BLaER1 treated with 17β-estradiol and CSF1 and Interleukin-3, amounts not matched to agents 10 nM and 100 nM (cell line): Measurements from ENCODE around the gene C11orf42.
A peak's percentile ranks its signal among the peaks of the same experiment; 100 is the strongest.

Experiments used
- H3K27ac ChIP-seq, 11 experiments: shearing (Covaris generic); formaldehyde crosslinking; 2 replicates each; pipeline ENCODE4 v1.8.1; 2022
- H3K27me3 ChIP-seq, 11 experiments: shearing (Covaris generic); formaldehyde crosslinking; 2 replicates each; pipeline ENCODE4 v1.8.1; 2022
- H3K36me3 ChIP-seq, 11 experiments: shearing (Covaris generic); formaldehyde crosslinking; 2 replicates each; pipeline ENCODE4 v1.8.1; 2022
- H3K4me1 ChIP-seq, 10 experiments: shearing (Covaris generic); formaldehyde crosslinking; 2 replicates each; pipeline ENCODE4 v1.8.1; 2022
- H3K4me2 ChIP-seq, 11 experiments: shearing (Covaris generic); formaldehyde crosslinking; 2 replicates each; pipeline ENCODE4 v1.8.1; 2022
- H3K4me3 ChIP-seq, 10 experiments: shearing (Covaris generic); formaldehyde crosslinking; 2 replicates each; pipeline ENCODE4 v1.8.1; 2022
- H3K9ac ChIP-seq, 11 experiments: shearing (Covaris generic); formaldehyde crosslinking; 2 replicates each; pipeline ENCODE4 v1.8.1; 2022
- H3K9me3 ChIP-seq, 11 experiments: shearing (Covaris generic); formaldehyde crosslinking; replicated peaks in 1 of 11; 2 replicates each; pipeline ENCODE4 v1.8.1; 2022
- H4K20me1 ChIP-seq, 11 experiments: shearing (Covaris generic); formaldehyde crosslinking; 2 replicates each; pipeline ENCODE4 v1.8.1; 2022
- Cebpa-rat ChIP-seq, 11 experiments: shearing (Covaris generic); IDR thresholded peaks; 2 replicates each; pipeline ENCODE4 v1.8.1; 2022

The C11orf42 gene

DNA sequence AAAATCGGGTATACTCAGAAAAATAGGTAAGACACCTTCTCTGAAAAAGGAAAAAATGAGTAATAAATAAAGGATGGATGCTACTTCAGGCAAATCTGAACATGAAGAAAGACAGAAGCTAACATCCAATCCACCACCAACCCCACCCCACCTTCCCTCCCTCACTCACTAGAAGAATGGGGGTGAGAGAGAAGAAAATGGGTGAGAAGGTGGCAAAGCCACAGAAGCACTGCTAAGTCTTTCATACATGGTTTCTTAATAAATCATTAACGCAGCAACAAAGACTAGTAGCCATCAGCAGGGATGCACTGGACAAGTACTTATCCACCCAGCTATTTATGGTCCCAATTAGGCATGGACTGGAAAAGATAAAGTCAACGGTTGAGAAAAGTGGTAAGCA is 23.2 kb downstream of the C11orf42 start:
- Histone ChIP-seq H3K9ac (no peak overlapping the region), H3K9me3 (no peaks in the 10 kb centered on the region), H3K4me3 (no peak overlapping the region), H3K27me3 (no peaks in the 10 kb centered on the region), H3K27ac (no peak overlapping the region), H4K20me1 (peaks cover 0 to 74% (median 17%) of the 10 kb centered on the region in 11 experiments; a peak in 10 of 22 replicates), H3K36me3 (peaks cover 10 to 29% (median 18%) of the 10 kb centered on the region in 11 experiments), H3K4me1 (peaks cover 14 to 46% (median 15%) of the 10 kb centered on the region in 10 experiments), H3K4me2 (no peak overlapping the region)
- no peak for TF ChIP-seq Cebpa-rat (IDR thresholded peaks at IDR 0.05)

DNA sequence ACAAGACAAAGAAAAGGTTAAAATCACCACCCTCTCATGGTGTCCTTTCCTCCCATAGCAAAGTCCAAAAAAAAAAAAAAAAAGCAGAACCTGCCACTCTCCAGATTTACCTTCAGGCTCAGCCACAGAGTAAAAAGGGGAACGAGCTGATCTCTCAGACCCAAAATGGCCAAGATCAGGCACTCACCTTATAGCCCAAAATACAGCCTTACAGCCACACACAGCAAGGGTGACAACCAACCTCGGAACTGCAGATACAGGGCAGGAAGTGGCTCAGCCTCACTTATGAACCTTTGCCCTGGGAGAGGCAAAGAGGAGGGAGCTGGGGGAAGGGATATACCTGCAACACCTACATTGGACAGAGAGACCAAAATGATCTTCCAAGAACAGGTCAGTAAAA is 24.6 kb downstream of the C11orf42 start:
- Histone ChIP-seq H3K9ac (no peak overlapping the region), H3K27ac (no peak overlapping the region), H3K9me3 (no peaks in the 10 kb centered on the region), H3K4me1 (peaks cover 20 to 49% (median 21%) of the 10 kb centered on the region in 10 experiments), H4K20me1 (peaks cover 0 to 68% (median 14%) of the 10 kb centered on the region in 11 experiments; a peak in 8 of 22 replicates), H3K4me3 (no peak overlapping the region), H3K4me2 (peak overlapping the region in 2 of 11 experiments; percentile 6 to 39; a peak in 3 of 22 replicates), H3K36me3 (peaks cover 0 to 18% (median 5%) of the 10 kb centered on the region in 11 experiments; a peak in 4 of 22 replicates), H3K27me3 (no peaks in the 10 kb centered on the region)
- TF ChIP-seq Cebpa-rat (IDR thresholded peaks at IDR 0.05) = no peak

DNA sequence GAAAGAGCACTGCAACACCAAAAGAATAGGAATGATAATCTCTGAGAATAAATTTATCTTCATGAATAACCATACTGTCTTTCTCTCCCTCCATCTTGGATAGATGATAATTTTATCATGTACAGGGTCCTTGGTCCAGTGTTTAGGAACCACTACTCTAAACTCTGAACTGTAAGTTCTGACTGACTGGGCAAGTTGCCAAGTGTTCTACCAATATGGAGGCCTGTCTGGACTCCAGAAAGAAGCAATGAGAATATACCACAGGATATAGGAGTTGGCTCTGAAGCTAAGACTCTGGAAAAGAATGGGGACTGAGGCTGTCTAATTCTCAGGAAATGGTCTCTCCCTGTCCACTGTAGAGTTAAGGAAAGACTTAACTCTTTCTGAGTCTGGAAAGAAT is 27.5 kb downstream of the C11orf42 start:
- H3K4me3 ChIP-seq = peak overlapping the region in 3 of 10 experiments; percentile 79 to 96 (median 88); a peak in 4 of 20 replicates
- peaks cover 0 to 38% (median 7%) of the 10 kb centered on the region in 11 experiments; a peak in 6 of 22 replicates for H4K20me1 ChIP-seq
- H3K27ac ChIP-seq = no peak overlapping the region
- H3K36me3 ChIP-seq = peaks cover 0 to 18% (median 4%) of the 10 kb centered on the region in 11 experiments; a peak in 4 of 22 replicates
- peak overlapping the region; percentile 87 to 99 (median 96) for H3K4me2 ChIP-seq
- no peak overlapping the region for H3K9ac ChIP-seq
- no peaks in the 10 kb centered on the region for H3K9me3 ChIP-seq
- H3K4me1 ChIP-seq = peaks cover 14 to 52% (median 19%) of the 10 kb centered on the region in 10 experiments
- no peaks in the 10 kb centered on the region for H3K27me3 ChIP-seq
- TF ChIP-seq Cebpa-rat (IDR thresholded peaks at IDR 0.05) = no peak

DNA sequence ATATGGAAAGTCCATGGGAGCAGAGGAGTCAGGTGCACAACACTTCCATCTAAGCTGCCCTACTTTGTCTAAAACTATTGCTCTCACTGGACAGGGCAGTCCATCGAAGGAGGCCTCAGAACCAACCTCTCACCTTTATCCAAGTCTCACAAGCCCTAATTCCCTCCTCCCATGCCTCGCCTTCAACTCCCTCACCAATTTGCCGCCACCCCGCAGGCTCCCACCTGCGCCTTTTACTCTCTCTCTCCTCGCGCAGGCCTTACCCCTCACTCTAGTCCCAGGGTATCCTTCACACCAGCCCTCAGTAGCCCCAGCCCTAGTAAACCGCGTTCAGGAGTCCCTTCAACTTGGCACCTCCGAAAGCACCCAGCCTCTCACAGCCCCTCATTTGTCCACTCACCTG is 28.6 kb downstream of the C11orf42 start:
- no peak for TF ChIP-seq Cebpa-rat (IDR thresholded peaks at IDR 0.05)
- peak overlapping the region; percentile 44 to 81 (median 66); a peak in 21 of 22 replicates for H3K27ac ChIP-seq

DNA sequence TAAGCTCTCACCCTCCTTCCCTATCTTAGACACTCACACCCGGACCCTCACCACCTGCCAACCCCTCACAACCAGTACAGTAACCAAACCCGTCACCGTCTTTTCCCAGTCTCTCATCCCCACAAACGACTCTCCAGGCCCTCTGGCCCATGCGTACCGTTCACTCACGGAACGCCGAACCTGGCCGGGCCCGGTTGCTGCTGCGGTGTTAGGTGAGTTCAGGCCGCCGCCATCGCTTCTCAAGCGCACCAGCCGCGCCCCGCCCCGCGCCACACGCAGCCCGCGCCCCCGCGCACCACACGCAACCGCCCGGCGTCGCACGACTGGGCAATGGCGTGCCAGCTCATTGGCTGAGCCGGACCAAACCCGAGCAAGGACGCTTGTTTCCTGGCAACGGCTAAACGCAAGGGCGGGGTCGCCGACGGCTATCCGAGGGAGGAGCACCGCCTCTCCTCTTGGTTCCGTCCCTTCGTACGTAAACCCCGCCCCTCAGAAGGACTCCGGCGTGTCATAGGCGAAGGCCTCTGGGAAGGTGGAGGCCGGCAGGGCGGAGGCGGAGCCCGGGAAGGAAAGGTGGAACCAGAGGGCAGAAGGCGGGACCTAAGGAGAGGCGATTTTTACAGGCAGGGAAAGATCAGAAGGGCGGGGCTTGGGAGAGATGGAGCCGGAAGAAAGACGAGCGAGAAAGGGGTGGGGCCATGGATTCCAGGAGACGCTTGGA is 29.2 kb downstream of the C11orf42 start, which contains the start of gene FHIP1B:
Gene FHIP1B, minus strand, starts transcription at position 250 of the 721 bp plus-strand sequence. CDS start 10,120 bp downstream, outside the sequence.
- H4K20me1 ChIP-seq = peaks cover 0 to 32% (median under 1%) of the 10 kb centered on the region in 11 experiments; a peak in 6 of 22 replicates
- no peak for TF ChIP-seq Cebpa-rat (IDR thresholded peaks at IDR 0.05)

More for the DNA sequence above, 28.6 kb downstream of the C11orf42 start:
- Histone ChIP-seq H3K9me3 (no peaks in the 10 kb centered on the region), H4K20me1 (peaks cover 0 to 38% (median 4%) of the 10 kb centered on the region in 11 experiments; a peak in 6 of 22 replicates), H3K27me3 (no peaks in the 10 kb centered on the region), H3K4me2 (peak overlapping the region; percentile 87 to 99 (median 96)), H3K36me3 (peaks cover 0 to 15% (median 0%) of the 10 kb centered on the region in 11 experiments; a peak in 1 of 22 replicates), H3K4me3 (peak overlapping the region; percentile 73 to 96 (median 86)), H3K4me1 (peaks cover 14 to 52% (median 19%) of the 10 kb centered on the region in 10 experiments), H3K9ac (peak overlapping the region; percentile 78 to 88 (median 83))

DNA sequence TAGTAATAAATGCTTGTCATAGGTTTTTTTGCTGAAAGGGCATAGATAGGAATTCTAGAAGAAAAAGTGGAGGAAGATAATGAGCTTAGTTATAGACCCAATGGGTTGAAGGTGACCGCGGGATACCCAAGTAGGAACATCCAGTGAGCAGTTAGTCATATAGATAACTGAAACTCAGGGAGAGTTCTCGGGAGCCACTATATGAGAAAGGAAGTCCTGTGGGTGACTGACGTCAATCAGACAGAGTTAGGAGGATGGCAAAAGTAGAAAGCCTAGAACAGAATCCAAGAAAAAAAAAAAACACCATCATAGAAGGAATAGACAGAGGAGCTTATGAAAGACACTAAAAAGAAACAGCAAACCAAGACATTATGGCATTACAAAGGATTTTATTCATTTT is 31.9 kb downstream of the C11orf42 start:
- Histone ChIP-seq H3K4me1 (peaks cover 17 to 50% (median 27%) of the 10 kb centered on the region in 10 experiments), H4K20me1 (peaks cover 0 to 11% (median 0%) of the 10 kb centered on the region in 11 experiments; a peak in 2 of 22 replicates), H3K4me3 (no peak overlapping the region), H3K27me3 (no peaks in the 10 kb centered on the region), H3K9me3 (peaks cover 0 to 14% (median 10%) of the 10 kb centered on the region in 11 experiments; a peak in 9 of 22 replicates), H3K27ac (no peak overlapping the region), H3K4me2 (peak overlapping the region in 2 of 11 experiments; percentile 29 to 58; a peak in 4 of 22 replicates), H3K36me3 (no peaks in the 10 kb centered on the region), H3K9ac (no peak overlapping the region)
- TF ChIP-seq Cebpa-rat (IDR thresholded peaks at IDR 0.05) = no peak

More for the DNA sequence above, 29.2 kb downstream of the C11orf42 start, which contains the start of gene FHIP1B:
- peaks cover 0 to 3% (median under 1%) of the 10 kb centered on the region in 11 experiments; a peak in 5 of 22 replicates for H3K9me3 ChIP-seq
- peaks cover 0 to 9% (median 0%) of the 10 kb centered on the region in 11 experiments; a peak in 1 of 22 replicates for H3K36me3 ChIP-seq
- peaks cover 14 to 51% (median 19%) of the 10 kb centered on the region in 10 experiments for H3K4me1 ChIP-seq
- H3K4me2 ChIP-seq = peak within 1 kb of the TSS; percentile 88 to 99 (median 96)
- peak within 1 kb of the TSS; percentile 61 to 81 (median 73) for H3K27ac ChIP-seq
- H3K4me3 ChIP-seq = peak within 1 kb of the TSS; percentile 73 to 96 (median 86)
- peak within 1 kb of the TSS; percentile 78 to 88 (median 83) for H3K9ac ChIP-seq
- H3K27me3 ChIP-seq = no peaks in the 10 kb centered on the region

DNA sequence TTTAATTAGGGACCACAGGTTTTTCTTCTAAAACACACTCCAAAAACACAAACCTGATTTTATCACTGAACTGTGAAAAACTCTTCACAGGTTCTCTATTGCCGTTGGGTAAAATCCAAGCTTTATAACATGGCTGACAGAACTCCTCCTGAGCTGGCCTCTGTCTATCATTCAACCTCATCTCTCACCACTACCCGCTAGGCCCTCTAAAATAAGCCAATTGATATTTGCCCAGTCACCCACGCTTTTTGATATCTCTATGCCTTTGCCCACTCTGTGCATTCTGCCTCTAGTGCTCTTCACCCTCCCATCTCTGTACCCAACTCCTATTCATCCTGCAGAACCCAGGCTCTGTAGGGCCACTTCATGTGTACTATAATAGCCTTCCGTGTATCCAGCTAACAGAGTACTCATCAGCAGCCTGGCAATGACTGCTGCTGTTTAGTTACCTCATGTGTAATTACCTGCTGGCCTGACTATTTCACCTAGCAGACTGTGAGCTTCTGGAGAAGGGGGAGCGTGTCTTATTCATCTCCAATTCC is 32.5 kb downstream of the C11orf42 start:
- Histone ChIP-seq H4K20me1 (peaks cover 0 to 11% (median 0%) of the 10 kb centered on the region in 11 experiments; a peak in 2 of 22 replicates), H3K4me3 (no peak overlapping the region), H3K27me3 (no peaks in the 10 kb centered on the region), H3K9me3 (peaks cover 0 to 14% (median 10%) of the 10 kb centered on the region in 11 experiments; a peak in 9 of 22 replicates), H3K27ac (no peak overlapping the region), H3K4me2 (peak overlapping the region in 2 of 11 experiments; percentile 26 to 29; a peak in 2 of 22 replicates), H3K4me1 (peaks cover 17 to 50% (median 27%) of the 10 kb centered on the region in 10 experiments), H3K9ac (no peak overlapping the region), H3K36me3 (no peaks in the 10 kb centered on the region)
- no peak for TF ChIP-seq Cebpa-rat (IDR thresholded peaks at IDR 0.05)

DNA sequence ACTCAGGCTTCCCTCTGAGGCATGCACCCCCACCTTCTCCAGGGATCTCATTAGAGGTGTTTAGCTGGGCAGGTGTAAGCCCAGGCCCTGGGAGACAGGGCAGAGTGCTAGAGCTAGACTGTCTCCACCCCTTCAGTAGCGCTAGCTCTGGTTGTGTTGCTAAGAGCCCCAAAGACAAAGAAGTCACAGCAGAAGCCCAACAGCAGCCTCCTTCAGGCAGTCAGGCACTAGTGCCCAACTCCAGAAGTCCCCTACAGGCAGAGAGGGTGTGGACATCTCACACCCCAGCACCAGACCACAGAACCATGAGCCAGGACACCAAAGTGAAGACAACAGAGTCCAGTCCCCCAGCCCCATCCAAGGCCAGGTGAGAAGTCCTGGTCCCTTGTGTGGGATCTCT is 33.5 kb downstream of the C11orf42 start, which contains the start of gene CNGA4:
Gene CNGA4, plus strand, starts transcription at position 188 of the 400 bp plus-strand sequence. Its CDS starts 118 bp downstream, at position 306.
- Histone ChIP-seq H3K4me2 (peak within 1 kb of the TSS in 2 of 11 experiments; percentile 68 to 78; a peak in 3 of 22 replicates), H3K9me3 (peaks cover 0 to 14% (median 10%) of the 10 kb centered on the region in 11 experiments; a peak in 9 of 22 replicates), H3K4me3 (no peak within 1 kb of the TSS), H3K9ac (no peak within 1 kb of the TSS), H3K27ac (no peak within 1 kb of the TSS), H3K4me1 (peaks cover 6 to 39% (median 17%) of the 10 kb centered on the region in 10 experiments), H4K20me1 (peaks cover 0 to 4% (median 0%) of the 10 kb centered on the region in 11 experiments; a peak in 2 of 22 replicates), H3K27me3 (no peaks in the 10 kb centered on the region), H3K36me3 (no peaks in the 10 kb centered on the region)
- no peak for TF ChIP-seq Cebpa-rat (IDR thresholded peaks at IDR 0.05)
